Fibroblast of the aortic adventitia (primary cell): ENCODE results near the gene C10orf105. TPM values are rescaled to one million over a fixed set of nuclear protein-coding genes. Genes with fewer than 3 reads are reported as not detected.

Experiments used
- DNase-seq: peaks from one replicate; pipeline ENCODE4 v3.0.0-alpha.2; 2010; ENCODE audit warnings: low read depth
- H3K4me3 ChIP-seq: 2 replicates; pipeline ENCODE4 v1.5.1; 2011; ENCODE audit warnings: low read depth, mild to moderate bottlenecking, control low read depth, low read length, moderate library complexity
- total RNA-seq: library from RNA; depleted of rRNA; stranded (reverse); fragments of >200 nt; gene quantifications from 2 replicates; pipeline ENCODE4 v1.2.3, GENCODE V29; 2012; ENCODE audit warnings: low replicate concordance
- TF ChIP-seq, protein P1 (sequence below): IDR thresholded peaks from 2 replicates; pipeline ENCODE4 v1.5.1; 2011; ENCODE audit warnings: mild to moderate bottlenecking, low read length, control low read depth, inconsistent platforms; ENCODE audit not compliant: insufficient read depth

Gene C10orf105
- total RNA-seq, 1 donor: under 0.01 TPM

DNA sequence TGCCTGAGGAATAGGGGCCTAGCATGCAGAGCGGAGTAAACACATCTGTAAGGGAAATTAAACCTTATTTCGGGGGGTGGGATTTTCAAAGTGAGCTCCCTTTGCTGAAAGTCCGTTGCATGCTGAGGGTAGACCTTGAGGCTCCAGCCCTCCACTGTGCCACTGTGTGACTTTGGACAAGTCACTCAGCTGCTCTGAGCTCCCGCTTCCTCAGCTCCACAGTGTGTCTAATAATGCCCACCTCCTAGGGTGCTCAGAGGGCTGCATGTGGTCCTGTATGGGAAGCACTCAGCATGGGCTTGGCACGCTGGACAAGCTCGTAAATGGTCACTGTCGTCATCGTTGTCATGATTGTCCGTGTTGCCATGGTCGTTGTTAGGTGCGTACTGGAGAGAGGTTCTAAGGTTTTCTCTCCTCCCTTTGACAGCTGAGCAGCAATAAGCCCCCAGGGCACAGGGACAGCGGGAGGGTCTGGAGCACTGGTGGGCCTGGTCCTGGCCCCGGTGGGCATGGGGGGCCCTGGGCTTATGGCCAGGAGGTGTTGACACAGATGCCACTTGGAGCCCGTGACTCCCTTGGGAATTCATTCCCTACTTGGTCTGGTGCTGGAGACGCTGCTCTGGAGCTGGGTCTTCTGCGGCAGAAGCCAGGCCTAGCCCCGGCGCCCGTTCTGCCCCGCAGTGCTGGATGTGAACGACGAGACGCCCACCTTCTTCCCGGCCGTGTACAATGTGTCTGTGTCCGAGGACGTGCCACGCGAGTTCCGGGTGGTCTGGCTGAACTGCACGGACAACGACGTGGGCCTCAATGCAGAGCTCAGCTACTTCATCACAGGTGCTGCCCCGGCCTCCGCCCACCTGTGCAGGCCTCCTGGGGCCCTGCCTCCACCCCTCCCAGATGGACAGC lies 13.1 kb downstream of the C10orf105 start:
- TF ChIP-seq, protein P1, sequence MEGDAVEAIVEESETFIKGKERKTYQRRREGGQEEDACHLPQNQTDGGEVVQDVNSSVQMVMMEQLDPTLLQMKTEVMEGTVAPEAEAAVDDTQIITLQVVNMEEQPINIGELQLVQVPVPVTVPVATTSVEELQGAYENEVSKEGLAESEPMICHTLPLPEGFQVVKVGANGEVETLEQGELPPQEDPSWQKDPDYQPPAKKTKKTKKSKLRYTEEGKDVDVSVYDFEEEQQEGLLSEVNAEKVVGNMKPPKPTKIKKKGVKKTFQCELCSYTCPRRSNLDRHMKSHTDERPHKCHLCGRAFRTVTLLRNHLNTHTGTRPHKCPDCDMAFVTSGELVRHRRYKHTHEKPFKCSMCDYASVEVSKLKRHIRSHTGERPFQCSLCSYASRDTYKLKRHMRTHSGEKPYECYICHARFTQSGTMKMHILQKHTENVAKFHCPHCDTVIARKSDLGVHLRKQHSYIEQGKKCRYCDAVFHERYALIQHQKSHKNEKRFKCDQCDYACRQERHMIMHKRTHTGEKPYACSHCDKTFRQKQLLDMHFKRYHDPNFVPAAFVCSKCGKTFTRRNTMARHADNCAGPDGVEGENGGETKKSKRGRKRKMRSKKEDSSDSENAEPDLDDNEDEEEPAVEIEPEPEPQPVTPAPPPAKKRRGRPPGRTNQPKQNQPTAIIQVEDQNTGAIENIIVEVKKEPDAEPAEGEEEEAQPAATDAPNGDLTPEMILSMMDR: no peak
- DNase-seq: no peak
- no peak overlapping the region for H3K4me3 ChIP-seq

DNA sequence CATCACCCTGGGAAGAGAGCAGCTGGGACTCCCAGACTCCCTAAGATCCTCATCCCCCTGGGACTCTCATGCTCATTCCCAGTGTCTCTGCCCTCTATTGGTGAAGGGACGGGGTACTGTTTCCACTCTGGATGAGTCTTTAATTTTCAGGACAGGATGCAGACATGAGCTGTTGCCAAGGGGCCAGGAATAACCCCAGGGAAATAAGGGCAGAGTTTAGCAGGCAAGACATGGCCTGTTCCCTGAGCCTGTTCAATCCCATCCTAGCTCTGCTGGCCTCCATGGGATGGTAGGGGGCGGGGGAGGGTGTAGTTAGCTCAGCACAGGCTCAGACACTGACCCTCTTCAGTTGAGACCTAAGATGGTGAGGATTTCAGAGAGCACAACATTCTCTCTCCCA lies 14.0 kb downstream of the C10orf105 start:
- TF ChIP-seq, protein P1: no peak
- no peak for DNase-seq

DNA sequence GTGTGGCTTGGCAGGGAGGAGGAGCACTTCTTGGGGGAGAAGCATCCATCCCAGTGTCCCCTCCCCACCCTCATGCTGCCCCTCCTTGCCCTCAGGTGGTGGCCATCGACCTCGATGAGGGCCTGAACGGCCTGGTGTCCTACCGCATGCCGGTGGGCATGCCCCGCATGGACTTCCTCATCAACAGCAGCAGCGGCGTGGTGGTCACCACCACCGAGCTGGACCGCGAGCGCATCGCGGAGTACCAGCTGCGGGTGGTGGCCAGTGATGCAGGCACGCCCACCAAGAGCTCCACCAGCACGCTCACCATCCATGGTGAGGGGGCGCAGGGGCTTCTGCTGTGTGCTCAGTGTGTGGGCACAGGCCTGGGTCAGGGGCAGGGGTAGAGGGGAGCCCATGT lies 14.8 kb downstream of the C10orf105 start:
- TF ChIP-seq, protein P1: no peak
- H3K4me3 ChIP-seq: no peak overlapping the region

More for the DNA sequence above, 14.0 kb downstream of the C10orf105 start:
- H3K4me3 ChIP-seq: no peak overlapping the region

DNA sequence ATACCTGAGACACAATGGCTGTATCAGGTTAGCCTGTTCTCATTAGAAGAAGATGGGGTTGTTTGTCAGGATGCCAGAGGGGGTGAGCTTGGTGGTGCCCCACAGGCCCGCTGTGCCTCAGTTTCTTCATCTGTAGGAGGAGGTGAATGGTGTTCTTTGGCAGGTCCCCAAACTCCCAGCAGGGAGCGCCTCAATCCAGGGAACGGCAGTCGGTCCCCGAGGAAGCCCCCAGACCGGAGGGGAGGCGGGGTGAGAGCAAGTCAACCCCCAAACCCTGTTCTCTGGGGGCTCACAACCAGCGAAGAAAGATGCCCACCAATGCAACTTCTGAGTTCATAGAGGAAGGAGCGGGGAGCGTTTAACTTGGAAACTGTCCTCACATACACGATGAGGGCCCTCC lies 16.0 kb downstream of the C10orf105 start:
- TF ChIP-seq, protein P1: no peak
- H3K4me3 ChIP-seq: no peak overlapping the region
- DNase-seq: no peak

More for the DNA sequence above, 14.8 kb downstream of the C10orf105 start:
- no peak for DNase-seq

DNA sequence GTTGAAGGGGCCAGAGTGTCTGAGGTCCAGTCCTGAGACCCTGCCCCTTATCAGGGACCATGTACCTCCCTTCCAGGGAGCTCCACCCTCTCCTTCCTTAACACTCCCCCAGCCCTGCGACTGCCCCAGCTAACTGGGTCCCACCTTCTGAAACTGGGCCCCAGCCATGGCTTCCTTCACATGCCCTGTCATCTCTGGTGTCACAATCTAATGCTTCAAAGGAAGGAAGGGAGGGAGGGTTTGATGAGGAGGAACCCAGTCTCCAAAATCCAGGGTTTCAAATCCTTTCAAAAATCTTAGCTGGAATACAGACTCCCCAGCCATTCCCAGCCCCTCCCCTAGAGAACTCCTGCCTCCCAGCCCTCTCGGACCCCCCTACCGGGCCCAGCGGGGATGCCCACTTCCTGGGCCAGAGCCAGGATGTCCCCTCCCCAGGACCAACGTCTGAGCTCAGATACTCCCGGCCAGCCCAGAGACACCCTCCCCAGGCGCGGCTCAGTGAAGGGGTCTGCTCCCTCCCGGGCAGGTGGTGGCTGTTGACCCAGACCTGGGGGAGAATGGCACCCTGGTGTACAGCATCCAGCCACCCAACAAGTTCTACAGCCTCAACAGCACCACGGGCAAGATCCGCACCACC lies 18.0 kb downstream of the C10orf105 start:
- TF ChIP-seq, protein P1: no peak
- H3K4me3 ChIP-seq: no peak overlapping the region
- DNase-seq: no peak

DNA sequence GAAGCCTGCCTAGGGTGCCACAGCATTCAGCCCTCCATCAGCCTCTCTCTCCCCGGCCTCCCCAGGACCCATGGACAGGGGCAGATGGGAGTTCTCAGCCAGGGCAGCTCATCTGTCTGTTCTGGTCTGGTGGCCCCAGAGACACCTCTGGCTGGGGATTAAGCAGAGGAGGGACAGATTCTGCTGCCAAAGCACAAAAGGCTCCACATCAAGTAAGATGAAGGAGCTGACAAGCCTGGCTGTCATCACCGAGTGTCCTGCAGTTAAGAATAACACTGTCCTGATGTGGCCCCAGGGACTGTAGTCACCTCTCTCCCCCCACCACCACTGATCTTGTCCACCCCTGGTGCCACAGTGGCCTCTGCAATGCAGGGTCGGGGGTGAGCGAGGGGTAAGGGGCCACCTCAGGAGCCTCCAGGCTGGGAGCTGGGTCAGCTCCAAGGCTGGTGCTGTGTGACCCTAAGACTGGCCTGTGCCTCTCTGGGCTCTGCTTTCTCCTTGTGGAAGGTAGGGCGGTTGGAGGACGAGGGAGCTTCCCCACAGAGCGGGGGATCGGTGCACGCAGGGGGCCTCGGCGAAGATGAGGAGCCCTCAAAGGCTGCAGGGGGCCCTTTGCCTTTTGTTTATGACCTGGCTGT lies 18.7 kb downstream of the C10orf105 start:
- no peak for DNase-seq
- H3K4me3 ChIP-seq: no peak overlapping the region
- TF ChIP-seq, protein P1: no peak
